Hematopoietic multipotent progenitor cell treated with erythropoietin and hydrocortisone succinate and interleukin-3 and kit ligand, for 6 days (in vitro differentiated cells): ENCODE measurements around the gene CITED1.
A peak's percentile ranks its signal among the peaks of the same experiment; 100 is the strongest.

Experiments used
- DNase-seq: peaks from one replicate; pipeline ENCODE4 v3.0.0-alpha.2; 2015

CITED1 gene

DNA sequence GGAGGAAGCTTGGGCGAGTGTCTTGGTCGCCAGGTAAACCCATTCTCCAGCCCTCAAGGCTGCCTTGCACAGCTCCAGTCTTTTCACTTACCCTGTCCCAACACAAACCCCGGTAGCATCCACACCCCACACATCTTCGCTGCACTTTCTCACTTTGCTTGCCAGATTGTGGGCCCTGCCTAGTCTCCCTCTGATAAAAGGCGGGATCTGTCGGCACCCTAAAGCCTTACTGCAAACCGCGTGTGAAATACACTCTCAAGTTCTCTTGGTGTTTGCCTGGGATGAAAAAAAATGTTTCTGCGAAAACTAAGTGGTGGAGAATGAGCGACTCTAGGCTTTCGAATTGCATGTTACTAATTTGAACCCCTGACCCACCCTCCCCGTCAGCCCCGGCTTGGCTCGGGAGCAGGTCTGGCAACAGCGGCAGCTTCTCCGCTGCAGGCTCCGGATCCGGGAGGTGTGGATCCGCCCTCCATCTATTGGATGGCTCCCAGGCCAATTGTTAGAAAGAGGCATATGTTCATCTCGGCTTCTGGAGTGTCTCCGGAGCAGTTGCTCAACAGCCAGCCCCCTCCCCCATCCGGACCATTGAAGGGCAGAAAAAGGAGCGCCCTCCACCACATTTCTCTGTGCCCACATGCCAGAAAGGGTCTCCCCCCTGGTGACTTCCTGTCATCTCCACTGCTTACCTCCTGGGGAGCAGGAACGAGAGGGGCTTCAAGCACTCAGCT, 3.0 kb upstream of the CITED1 start:
- DNase-seq = peak; percentile 78

- no peak for DNase-seq
These were observed 2.5 kb upstream of the CITED1 start for GRCh38 chrX:72308209-72308565.

DNA sequence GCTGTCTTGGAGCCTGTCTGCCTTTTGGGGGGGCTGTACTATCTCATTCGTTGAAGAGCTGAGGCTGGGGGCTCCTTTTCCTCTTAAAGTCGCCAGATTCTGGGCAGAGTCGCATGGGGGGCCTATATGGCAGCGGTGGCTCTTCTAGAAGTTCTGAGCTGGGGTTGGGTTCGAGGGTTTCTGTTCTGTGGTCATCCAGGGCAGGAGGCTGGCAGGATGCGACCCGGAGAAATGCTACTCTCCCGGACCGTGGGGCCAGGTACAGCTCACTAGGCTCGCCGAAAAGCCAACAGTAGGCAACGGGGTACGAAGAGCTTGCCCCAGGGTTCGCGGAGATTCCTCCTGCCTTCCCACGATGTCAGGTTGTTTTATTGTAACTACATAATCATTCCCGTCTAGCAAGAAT, 1.9 kb upstream of the CITED1 start:
- no peak for DNase-seq

GRCh38 chrX:72306851-72307645, 1.3 kb upstream of the CITED1 start:
- peak; percentile 70 for DNase-seq

DNA sequence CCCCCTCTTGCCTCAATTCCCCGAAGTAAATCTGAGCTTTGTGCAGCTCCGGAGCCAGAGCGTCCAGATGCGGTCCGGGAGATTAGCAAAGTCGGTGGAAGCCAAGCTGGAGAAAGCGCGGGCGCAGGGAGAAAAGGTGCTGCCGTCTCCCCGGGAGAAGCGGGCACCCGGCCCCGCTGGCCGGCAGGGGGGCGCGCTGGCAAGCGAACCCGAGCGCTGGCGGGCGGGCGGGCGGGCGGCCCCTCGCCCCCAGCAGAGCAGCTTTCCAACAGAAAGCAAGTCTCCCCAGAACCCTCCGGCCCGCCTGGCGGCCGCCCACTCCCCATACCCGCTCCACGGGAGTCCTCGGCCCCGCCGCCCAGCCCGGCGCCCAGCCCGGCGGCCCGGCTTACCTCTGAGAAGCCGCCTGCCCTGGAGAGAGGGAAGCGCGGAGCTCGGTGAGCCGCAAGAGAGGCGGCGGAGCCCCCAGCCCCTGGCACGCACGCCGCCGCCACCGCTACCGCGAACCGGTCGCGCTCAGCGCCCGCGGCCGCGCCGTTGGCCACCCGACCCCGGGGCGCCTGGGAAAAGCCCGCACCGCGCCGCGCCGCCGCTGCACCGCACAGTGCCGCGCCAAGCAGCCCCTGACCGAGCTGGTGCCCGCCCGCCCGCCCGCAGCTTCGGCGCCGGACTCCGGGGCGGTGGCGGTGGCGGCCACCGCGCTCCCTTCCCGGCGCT, 529 bp upstream of the CITED1 start:
- no peak for DNase-seq

DNA sequence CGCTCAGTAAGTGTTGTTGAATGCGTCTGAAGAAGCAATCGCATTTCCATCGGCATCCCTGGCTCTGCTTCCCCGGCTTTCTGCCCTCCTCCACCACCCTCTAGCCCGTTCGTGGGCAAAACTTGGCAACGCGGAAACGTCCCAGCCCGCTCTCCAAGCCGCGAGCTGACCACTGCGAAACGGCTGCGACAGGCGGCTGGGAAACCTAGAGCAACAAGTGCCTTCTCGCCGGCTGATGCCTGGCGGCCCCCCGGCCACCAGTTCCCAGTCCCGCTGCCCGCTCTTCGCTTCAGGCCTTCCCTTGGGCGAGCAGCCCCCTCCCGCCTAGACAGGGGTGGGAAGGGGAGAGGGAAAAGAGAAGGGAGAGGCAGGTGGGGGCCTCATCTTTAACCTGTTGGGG, 837 bp downstream of the CITED1 start:
- DNase-seq = no peak

DNA sequence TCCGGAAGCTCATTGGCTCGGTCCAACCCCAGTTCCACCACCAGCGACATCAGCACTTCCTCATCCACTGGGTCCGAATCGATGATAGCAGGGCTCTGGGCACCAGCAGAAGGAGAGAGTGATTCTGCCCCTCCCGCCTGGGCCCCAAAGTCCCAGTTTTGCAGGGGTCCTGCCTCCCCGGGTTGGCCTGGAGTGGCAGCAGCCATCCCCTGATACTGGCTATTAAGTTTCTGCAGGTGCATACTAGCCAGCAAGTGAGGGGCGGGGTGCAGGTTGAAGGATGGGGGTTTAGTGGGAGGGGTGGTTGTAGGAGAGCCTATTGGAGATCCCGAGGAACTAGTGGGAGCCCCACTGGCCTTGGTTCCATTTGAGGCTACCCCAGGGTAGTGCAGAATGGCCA, 3.9 kb downstream of the CITED1 start:
- DNase-seq = no peak

- DNase-seq = no peak
These were observed 5.7 kb downstream of the CITED1 start for GRCh38 chrX:72299891-72300630.

GRCh38 chrX:72297953-72298730, 7.6 kb downstream of the CITED1 start:
- peak; percentile 62 for DNase-seq

- DNase-seq = no peak
These were observed 8.7 kb downstream of the CITED1 start for GRCh38 chrX:72296991-72297390.

GRCh38 chrX:72295745-72296144, 10.0 kb downstream of the CITED1 start:
- DNase-seq = no peak

DNA sequence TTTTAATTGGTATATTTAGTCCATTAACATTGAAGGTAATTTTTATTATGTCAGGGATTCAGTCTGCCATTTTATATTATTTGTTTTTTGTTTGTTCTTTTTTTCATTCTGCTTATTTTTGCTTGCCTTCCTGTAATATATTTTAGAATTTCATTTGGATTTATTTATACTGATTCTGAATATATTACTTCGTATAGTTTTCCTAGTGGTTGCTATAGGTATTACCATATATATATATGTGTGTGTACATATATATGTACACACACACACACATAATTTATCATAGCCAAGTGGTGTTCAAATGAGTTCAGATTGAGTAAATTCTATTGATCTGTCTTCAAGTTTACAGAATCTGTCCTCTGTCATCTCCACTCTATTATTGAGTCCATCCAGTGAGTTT, 11.2 kb downstream of the CITED1 start:
- DNase-seq = no peak

- no peak for DNase-seq
These were observed 23.4 kb downstream of the CITED1 start for GRCh38 chrX:72282302-72282701.

DNA sequence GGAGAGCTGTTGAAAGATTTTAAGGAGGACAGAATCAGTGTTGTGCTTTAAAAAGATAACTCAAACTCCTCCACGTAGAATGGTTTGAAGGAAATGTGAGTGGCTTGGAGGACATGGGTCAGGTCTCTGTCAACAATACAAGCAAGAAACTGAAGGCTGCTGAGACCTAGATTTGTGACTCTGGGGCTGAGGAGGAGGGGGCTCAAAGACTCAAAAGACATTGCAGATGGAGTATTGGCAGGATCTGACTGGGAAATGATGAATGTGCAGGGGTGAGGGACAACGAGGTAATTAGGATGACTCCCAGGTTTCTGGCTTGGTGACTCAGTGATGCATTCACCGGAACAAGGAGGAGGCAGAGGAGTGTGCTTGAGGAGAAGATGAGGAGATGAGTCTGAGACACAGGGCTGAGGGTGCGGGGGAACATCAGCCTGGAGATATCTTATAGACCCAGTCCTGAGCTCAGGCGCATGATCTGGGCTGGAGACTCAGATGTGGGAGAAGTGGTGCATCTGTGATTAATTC, 25.3 kb downstream of the CITED1 start:
- no peak for DNase-seq

GRCh38 chrX:72276478-72276953, 29.2 kb downstream of the CITED1 start:
- no peak for DNase-seq

DNA sequence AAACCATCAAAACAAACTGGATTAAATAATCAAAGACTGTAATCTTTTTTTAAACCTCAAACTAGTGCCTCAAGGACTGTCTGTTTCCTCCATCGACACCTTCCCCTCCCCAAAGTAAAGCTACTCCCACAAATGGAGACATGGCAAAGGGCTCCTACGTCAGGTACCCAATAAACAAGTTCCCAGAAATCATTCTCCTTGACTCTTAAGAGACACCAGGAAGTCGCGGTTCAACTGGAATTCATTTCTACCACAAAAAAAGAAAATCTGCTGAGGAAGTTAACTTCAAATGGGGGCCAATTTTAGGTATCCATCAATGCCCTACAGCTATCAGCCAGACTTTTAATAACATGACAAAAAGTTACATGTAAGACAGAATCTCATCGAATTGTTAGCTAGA, 31.2 kb downstream of the CITED1 start:
- no peak for DNase-seq

GRCh38 chrX:72273718-72274117, 32.0 kb downstream of the CITED1 start:
- DNase-seq = no peak

DNA sequence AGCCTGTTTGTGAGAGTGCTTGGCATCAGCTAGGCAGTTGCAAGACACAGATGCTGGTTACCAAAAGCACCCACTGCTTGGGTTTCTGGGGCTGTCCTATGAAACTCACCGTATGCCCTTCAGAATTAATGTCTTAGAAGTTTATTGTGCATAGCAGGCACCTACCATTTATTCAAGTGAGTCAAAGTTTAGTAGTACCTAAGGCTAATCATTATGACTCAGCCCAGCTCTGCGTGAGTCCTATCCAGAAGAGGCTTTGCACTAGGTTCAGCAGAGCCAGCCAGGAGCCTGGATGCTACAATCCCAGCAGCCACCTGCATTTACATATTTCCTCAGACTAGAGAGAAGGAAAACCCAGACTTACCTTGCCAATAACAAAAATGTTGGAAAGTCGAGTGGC, 32.8 kb downstream of the CITED1 start:
- no peak for DNase-seq

GRCh38 chrX:72271812-72272211, 33.9 kb downstream of the CITED1 start:
- no peak for DNase-seq

- DNase-seq = no peak
These were observed 34.5 kb downstream of the CITED1 start for GRCh38 chrX:72271091-72271788.

DNA sequence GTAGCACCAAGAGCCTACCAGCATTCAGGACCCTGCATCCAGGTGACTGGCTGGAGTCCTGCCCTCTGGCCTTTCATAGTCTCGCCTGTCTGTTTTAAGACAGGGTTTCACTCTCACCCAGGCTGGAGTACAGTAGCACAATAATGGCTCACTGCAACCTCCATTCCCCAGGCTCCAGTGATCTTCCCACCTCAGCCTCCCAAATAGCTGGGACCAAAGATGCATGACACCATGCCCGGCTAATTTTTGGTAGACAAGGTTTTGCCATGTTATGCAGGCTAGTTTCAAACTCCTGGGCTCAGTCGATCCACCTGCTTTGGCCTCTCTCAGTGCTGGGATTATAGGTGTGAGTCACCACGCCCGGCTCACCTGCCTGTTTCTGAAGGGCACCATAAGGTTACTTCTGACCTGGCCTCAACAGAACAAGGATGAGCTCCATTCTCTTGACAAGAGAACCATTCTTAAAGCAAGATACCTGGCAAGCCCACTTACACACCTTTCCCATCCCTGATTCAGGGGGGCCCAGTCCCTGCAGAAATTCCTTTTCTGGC, 35.3 kb downstream of the CITED1 start:
- no peak for DNase-seq
